HuH-7 (cell line): ENCODE measurements around the gene MAGI2.
A peak's percentile ranks its signal among the peaks of the same experiment; 100 is the strongest.

Source experiments
- DNase-seq: peaks from one replicate; pipeline ENCODE4 v3.0.0; 2011; ENCODE audit warnings: low spot score

MAGI2 gene

GRCh38 chr7:78718212-78718611, 735.3 kb downstream of the MAGI2 start:
- no peak for DNase-seq

GRCh38 chr7:78716876-78717275, 736.6 kb downstream of the MAGI2 start:
- DNase-seq, result peak; percentile 29

- DNase-seq, result no peak
These were observed 739.1 kb downstream of the MAGI2 start for GRCh38 chr7:78714356-78714755.

- no peak for DNase-seq
These were observed 741.4 kb downstream of the MAGI2 start for GRCh38 chr7:78712111-78712510.

GRCh38 chr7:78709658-78710057, 743.8 kb downstream of the MAGI2 start:
- no peak for DNase-seq

GRCh38 chr7:78704504-78704903, 749.0 kb downstream of the MAGI2 start:
- DNase-seq, result no peak

GRCh38 chr7:78703391-78703790, 750.1 kb downstream of the MAGI2 start:
- DNase-seq, result no peak

GRCh38 chr7:78702770-78703169, 750.7 kb downstream of the MAGI2 start:
- DNase-seq, result no peak

GRCh38 chr7:78695826-78696225, 757.6 kb downstream of the MAGI2 start:
- DNase-seq, result no peak

- DNase-seq, result no peak
These were observed 761.9 kb downstream of the MAGI2 start for GRCh38 chr7:78691584-78691983.

- no peak for DNase-seq
These were observed 763.3 kb downstream of the MAGI2 start for GRCh38 chr7:78690174-78690573.

GRCh38 chr7:78688376-78688775, 765.1 kb downstream of the MAGI2 start:
- no peak for DNase-seq

GRCh38 chr7:78686189-78686588, 767.3 kb downstream of the MAGI2 start:
- DNase-seq, result no peak

- DNase-seq, result no peak
These were observed 769.3 kb downstream of the MAGI2 start for GRCh38 chr7:78684201-78684600.

- DNase-seq, result no peak
These were observed 769.9 kb downstream of the MAGI2 start for GRCh38 chr7:78683566-78683965.

- DNase-seq, result no peak
These were observed 774.2 kb downstream of the MAGI2 start for GRCh38 chr7:78679112-78679876.

GRCh38 chr7:78677391-78677790, 776.1 kb downstream of the MAGI2 start:
- DNase-seq, result no peak

GRCh38 chr7:78675511-78675910, 778.0 kb downstream of the MAGI2 start:
- DNase-seq, result no peak

GRCh38 chr7:78673272-78673671, 780.2 kb downstream of the MAGI2 start:
- DNase-seq, result no peak

GRCh38 chr7:78662939-78663338, 790.5 kb downstream of the MAGI2 start:
- DNase-seq, result no peak

- DNase-seq, result no peak
These were observed 803.5 kb downstream of the MAGI2 start for GRCh38 chr7:78649976-78650375.

GRCh38 chr7:78649236-78649635, 804.2 kb downstream of the MAGI2 start:
- no peak for DNase-seq

GRCh38 chr7:78642751-78643150, 810.7 kb downstream of the MAGI2 start:
- no peak for DNase-seq

GRCh38 chr7:78638364-78638763, 815.1 kb downstream of the MAGI2 start:
- DNase-seq, result no peak
